ENCODE data around the gene METTL22. TPM values are rescaled to one million over a fixed set of nuclear protein-coding genes. Genes with fewer than 3 reads are reported as not detected.

Gene METTL22
- total and polyA plus RNA-seq, 4 experiments from 2014 or later, result 6.2 to 49.8 (median 28.6) TPM

DNA sequence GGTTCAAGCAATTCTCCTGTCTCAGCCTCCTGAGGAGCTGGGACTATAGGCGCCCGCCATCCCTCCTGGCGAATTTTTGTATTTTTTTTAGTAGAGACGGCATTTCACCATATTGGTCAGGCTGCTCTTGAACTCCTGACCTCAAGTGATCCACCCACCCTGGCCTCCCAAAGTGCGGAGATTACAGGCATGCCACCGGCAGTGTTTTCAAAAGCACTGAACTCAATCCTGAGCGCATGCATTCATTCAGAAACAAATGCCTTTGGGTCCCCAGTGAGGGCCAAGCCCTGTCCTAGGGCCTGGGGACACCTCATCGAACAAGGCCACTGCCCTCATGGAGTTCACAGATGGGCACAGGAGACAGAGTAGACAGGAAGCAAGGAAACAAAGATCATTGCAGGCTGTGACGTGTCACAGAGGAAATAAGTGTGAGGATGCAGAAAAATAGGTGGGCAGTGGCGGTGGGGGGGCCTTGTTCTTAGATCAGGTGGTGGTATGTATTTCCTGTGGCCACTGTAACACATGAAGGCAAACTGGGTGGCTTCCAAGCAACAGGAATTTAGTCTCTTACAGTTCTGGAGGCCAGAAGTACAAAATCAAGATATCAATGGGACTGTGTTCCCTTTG is 43.7 kb upstream of the METTL22 start:
- Histone ChIP-seq H3K27ac (ENCODE audit: low read depth, low read length) (no peak overlapping the region), H3K4me3 (ENCODE audit: low read length in 2 of 2) (no peak overlapping the region), H3K27me3 (ENCODE audit: insufficient read depth, low read length) (no peaks in the 10 kb centered on the region), H3K4me1 (ENCODE audit: insufficient read depth, low read length) (no peaks in the 10 kb centered on the region), H3K36me3 (ENCODE audit: insufficient read depth, low read length) (no peaks in the 10 kb centered on the region), H3K9me3 (ENCODE audit: control insufficient read depth in 1 of 2, low read length in 2 of 2) (no peaks in the 10 kb centered on the region)
- H3K4me3 Mint-ChIP-seq, result no peak overlapping the region
- intact Hi-C loops (cut with micrococcal nuclease), result no loop called here
- peaks cover 0 to 2% (median 0%) of the 10 kb centered on the region in 8 donors for H3K9me3 Mint-ChIP-seq
- peaks cover 10 to 30% of the 10 kb centered on the region in 2 donors for H3K27me3 Mint-ChIP-seq
- H3K27ac Mint-ChIP-seq, result no peak overlapping the region
- H3K4me1 Mint-ChIP-seq, result no peaks in the 10 kb centered on the region
- DNase-seq, result no peak
- H3K36me3 Mint-ChIP-seq, result no peaks in the 10 kb centered on the region
- ChIA-PET POLR2A (ENCODE audit: partially characterized antibody) (no interaction called here), CTCF (ENCODE audit: partially characterized antibody) (no interaction called here)

DNA sequence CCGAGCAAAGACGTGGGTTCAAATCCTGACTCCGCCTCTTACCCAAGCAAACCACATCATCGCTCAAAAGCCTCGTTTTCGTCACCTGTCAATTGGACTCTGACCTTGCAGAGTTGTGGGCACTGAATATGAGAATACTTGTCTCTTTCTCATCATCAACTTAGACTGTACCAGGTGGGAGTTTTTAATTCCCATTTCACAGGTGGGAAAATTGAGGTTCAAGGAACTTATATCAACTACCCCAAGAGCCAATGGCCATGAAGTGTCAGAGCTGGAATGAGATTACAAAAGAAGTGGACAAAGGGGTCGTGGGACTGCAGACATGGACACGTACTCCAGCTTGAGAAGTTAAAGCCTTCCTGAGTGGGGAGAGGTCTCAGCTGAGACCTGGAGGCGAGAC is 41.9 kb upstream of the METTL22 start:
- POLR2A ChIA-PET (ENCODE audit: partially characterized antibody), result no interaction called here
- Mint-ChIP-seq H3K4me3 (no peak overlapping the region), H3K27me3 (peaks cover 13 to 30% of the 10 kb centered on the region in 2 donors), H3K36me3 (no peaks in the 10 kb centered on the region), H3K9me3 (peaks cover 0 to 2% (median 0%) of the 10 kb centered on the region in 8 donors), H3K4me1 (no peaks in the 10 kb centered on the region), H3K27ac (no peak overlapping the region)
- Histone ChIP-seq H3K9me3 (ENCODE audit: control insufficient read depth in 1 of 2, low read length in 2 of 2) (no peaks in the 10 kb centered on the region), H3K36me3 (ENCODE audit: insufficient read depth, low read length) (no peaks in the 10 kb centered on the region), H3K27ac (ENCODE audit: low read depth, low read length) (no peak overlapping the region), H3K4me3 (ENCODE audit: low read length in 2 of 2) (no peak overlapping the region), H3K4me1 (ENCODE audit: insufficient read depth, low read length) (no peaks in the 10 kb centered on the region), H3K27me3 (ENCODE audit: insufficient read depth, low read length) (no peaks in the 10 kb centered on the region)
- intact Hi-C loops (cut with micrococcal nuclease), result no loop called here
- CTCF ChIA-PET (ENCODE audit: partially characterized antibody), result interaction anchor here (2.4 kb wide), 1 partner anchor 429 kb away, joined by 7 read pairs; no protein-coding TSS in a partner anchor
- no peak for DNase-seq

DNA sequence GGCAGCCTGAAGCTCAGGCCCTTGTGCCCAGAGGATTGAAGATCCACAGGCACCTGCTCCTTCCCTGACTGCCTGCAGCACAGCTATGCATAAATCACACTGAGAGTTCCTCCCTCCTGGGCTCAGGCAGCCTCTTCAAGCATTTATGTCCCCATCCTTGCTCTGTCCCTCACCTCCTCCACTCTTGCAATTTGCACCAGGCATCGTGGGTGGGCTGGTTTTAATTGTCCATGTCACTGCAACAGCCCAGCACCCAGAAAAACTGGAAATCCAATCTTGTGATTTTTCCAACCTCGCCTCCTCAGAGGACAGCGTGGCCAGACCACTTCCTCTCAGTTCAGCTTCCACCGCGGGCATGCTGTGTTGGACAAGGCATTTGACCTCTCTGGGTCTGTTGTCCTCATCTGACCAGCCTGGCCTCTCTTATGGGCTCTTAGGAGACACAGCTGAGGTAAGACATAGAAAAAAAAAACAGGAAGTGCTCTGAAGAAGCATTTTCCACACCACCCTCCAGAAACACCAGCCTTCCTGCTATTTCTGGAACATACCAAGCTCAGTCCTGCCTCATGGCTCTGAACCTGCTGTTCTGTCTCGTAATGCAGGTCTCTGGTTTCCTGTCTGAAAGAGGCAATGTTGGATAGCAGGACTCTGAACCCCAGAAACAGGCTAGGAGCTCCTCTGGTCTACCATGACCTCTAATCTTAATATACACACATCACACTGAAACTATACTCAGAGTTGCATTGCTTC is 39.5 kb upstream of the METTL22 start:
- Histone ChIP-seq H3K4me1 (ENCODE audit: insufficient read depth, low read length) (no peaks in the 10 kb centered on the region), H3K36me3 (ENCODE audit: insufficient read depth, low read length) (no peaks in the 10 kb centered on the region), H3K4me3 (ENCODE audit: low read length in 2 of 2) (no peak overlapping the region), H3K27me3 (ENCODE audit: insufficient read depth, low read length) (no peaks in the 10 kb centered on the region), H3K27ac (ENCODE audit: low read depth, low read length) (no peak overlapping the region), H3K9me3 (ENCODE audit: control insufficient read depth in 1 of 2, low read length in 2 of 2) (no peaks in the 10 kb centered on the region)
- Mint-ChIP-seq H3K4me1 (no peaks in the 10 kb centered on the region), H3K27ac (no peak overlapping the region), H3K36me3 (no peaks in the 10 kb centered on the region), H3K27me3 (peaks cover 17 to 27% of the 10 kb centered on the region in 2 donors), H3K4me3 (no peak overlapping the region), H3K9me3 (peaks cover 0 to 2% (median 0%) of the 10 kb centered on the region in 8 donors)
- no peak for DNase-seq
- intact Hi-C loops (cut with micrococcal nuclease), result no loop called here
- POLR2A ChIA-PET (ENCODE audit: partially characterized antibody), result no interaction called here
- CTCF ChIA-PET (ENCODE audit: partially characterized antibody), result interaction anchor here (1.6 to 2.2 kb wide), 2 partner anchors 13 to 15 kb away, joined by 4 to 5 read pairs; no protein-coding TSS in a partner anchor

DNA sequence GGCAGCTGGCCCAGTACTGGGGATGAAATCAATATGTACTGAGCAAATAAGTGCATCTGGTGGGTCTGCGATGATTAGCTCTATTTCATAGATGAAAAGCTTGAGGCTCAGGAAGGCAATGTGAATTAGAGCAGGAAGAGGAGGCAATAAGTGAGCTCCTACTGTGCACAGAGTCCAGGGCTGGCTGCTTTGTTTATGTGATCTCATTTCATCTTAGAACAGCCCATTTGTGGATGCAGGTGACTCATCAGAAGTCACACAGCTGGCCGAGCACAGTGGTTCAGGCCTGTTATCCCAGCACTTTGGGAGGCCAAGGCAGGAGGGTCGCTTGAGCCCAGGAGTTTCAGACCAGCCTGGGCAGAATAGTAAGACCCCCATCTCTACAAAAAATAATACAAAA is 38.3 kb upstream of the METTL22 start:
- ChIA-PET CTCF (ENCODE audit: partially characterized antibody) (interaction anchor here (1.1 to 2.2 kb wide), 2 partner anchors 16 to 425 kb away, joined by 3 to 5 read pairs; no protein-coding TSS in a partner anchor), POLR2A (ENCODE audit: partially characterized antibody) (interaction anchor here (1.2 kb wide), 1 partner anchor 11 kb away, joined by 3 read pairs; no protein-coding TSS in a partner anchor)
- H3K36me3 Mint-ChIP-seq, result peaks cover 0 to 3% of the 10 kb centered on the region in 2 donors
- no peaks in the 10 kb centered on the region for H3K27me3 ChIP-seq (ENCODE audit: insufficient read depth, low read length)
- H3K36me3 ChIP-seq (ENCODE audit: insufficient read depth, low read length), result no peaks in the 10 kb centered on the region
- no peak overlapping the region for H3K4me3 ChIP-seq (ENCODE audit: low read length in 2 of 2)
- no peak overlapping the region for H3K27ac ChIP-seq (ENCODE audit: low read depth, low read length)
- peaks cover 24 to 31% of the 10 kb centered on the region in 2 donors for H3K27me3 Mint-ChIP-seq
- H3K4me1 Mint-ChIP-seq, result no peaks in the 10 kb centered on the region
- H3K9me3 Mint-ChIP-seq, result peaks cover 0 to 2% (median 0%) of the 10 kb centered on the region in 8 donors
- no peak overlapping the region for H3K27ac Mint-ChIP-seq
- no peak for DNase-seq
- no peaks in the 10 kb centered on the region for H3K4me1 ChIP-seq (ENCODE audit: insufficient read depth, low read length)
- H3K9me3 ChIP-seq (ENCODE audit: control insufficient read depth in 1 of 2, low read length in 2 of 2), result no peaks in the 10 kb centered on the region
- no peak overlapping the region for H3K4me3 Mint-ChIP-seq
- intact Hi-C loops (cut with micrococcal nuclease), result no loop called here

DNA sequence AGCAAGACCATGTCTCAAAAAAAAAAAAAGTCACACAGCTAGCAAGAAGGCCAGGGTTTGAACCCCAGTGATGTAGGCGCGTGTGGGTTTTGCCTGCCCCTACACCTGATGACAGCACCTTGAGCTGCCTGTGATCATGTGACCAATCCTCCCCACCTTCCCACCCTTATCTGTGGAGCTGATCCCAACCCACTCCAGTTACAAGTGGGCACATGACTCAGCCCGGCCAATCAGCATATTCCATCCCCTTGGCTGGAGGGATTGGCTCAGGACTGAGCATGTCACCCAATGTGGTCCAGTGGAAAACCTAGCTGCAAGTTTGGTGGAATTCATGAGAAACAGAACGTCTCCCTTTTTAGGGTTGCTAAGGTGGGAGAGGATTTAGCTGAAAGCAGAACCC is 37.8 kb upstream of the METTL22 start:
- H3K27ac Mint-ChIP-seq, result peak overlapping the region in 1 of 7 donors; percentile 38
- no peaks in the 10 kb centered on the region for H3K4me1 ChIP-seq (ENCODE audit: insufficient read depth, low read length)
- H3K27ac ChIP-seq (ENCODE audit: low read depth, low read length), result no peak overlapping the region
- peaks cover 0 to 2% (median 0%) of the 10 kb centered on the region in 8 donors for H3K9me3 Mint-ChIP-seq
- peaks cover 28 to 36% of the 10 kb centered on the region in 2 donors for H3K27me3 Mint-ChIP-seq
- no peak overlapping the region for H3K4me3 Mint-ChIP-seq
- H3K36me3 ChIP-seq (ENCODE audit: insufficient read depth, low read length), result no peaks in the 10 kb centered on the region
- ChIA-PET POLR2A (ENCODE audit: partially characterized antibody) (interaction anchor here (1.2 kb wide), 1 partner anchor 12 kb away, joined by 3 read pairs; no protein-coding TSS in a partner anchor), CTCF (ENCODE audit: partially characterized antibody) (interaction anchor here (1.1 to 2.2 kb wide), 2 partner anchors 16 to 425 kb away, joined by 3 to 5 read pairs; no protein-coding TSS in a partner anchor)
- H3K27me3 ChIP-seq (ENCODE audit: insufficient read depth, low read length), result peaks cover 3% of the 10 kb centered on the region
- H3K36me3 Mint-ChIP-seq, result peaks cover 0 to 3% of the 10 kb centered on the region in 2 donors
- no peaks in the 10 kb centered on the region for H3K9me3 ChIP-seq (ENCODE audit: control insufficient read depth in 1 of 2, low read length in 2 of 2)
- DNase-seq, result no peak
- peaks cover 0 to 2% (median under 1%) of the 10 kb centered on the region in 4 donors for H3K4me1 Mint-ChIP-seq
- H3K4me3 ChIP-seq (ENCODE audit: low read length in 2 of 2), result no peak overlapping the region
- intact Hi-C loops (cut with micrococcal nuclease), result no loop called here

DNA sequence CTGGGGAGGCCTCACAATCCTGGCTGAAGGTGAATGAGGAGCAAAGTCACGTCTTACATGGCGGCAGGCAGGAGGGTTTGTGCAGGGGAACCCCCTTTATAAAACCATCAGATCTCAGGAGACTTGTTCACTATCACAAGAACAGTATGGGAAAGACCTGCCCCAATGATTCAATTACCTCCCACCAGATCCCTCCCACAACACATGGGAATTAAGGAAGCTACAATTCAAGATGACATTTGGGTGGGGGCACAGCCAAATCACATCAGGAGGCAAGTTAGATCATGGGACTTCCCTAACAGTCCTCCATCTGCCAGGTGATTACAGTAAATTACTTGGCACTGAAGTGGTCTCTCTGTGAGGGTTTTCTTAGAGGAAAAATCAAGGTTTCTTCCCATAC is 36.5 kb upstream of the METTL22 start:
- peaks cover 0 to 3% (median 0%) of the 10 kb centered on the region in 8 donors for H3K9me3 Mint-ChIP-seq
- peaks cover 0 to 6% (median 2%) of the 10 kb centered on the region in 4 donors for H3K4me1 Mint-ChIP-seq
- peaks cover 31 to 35% of the 10 kb centered on the region in 2 donors for H3K27me3 Mint-ChIP-seq
- H3K36me3 Mint-ChIP-seq, result peaks cover 0 to 3% of the 10 kb centered on the region in 2 donors
- no peaks in the 10 kb centered on the region for H3K4me1 ChIP-seq (ENCODE audit: insufficient read depth, low read length)
- peaks cover 9% of the 10 kb centered on the region for H3K27me3 ChIP-seq (ENCODE audit: insufficient read depth, low read length)
- H3K27ac Mint-ChIP-seq, result no peak overlapping the region
- H3K9me3 ChIP-seq (ENCODE audit: control insufficient read depth in 1 of 2, low read length in 2 of 2), result no peaks in the 10 kb centered on the region
- DNase-seq, result no peak
- H3K27ac ChIP-seq (ENCODE audit: low read depth, low read length), result no peak overlapping the region
- CTCF ChIA-PET (ENCODE audit: partially characterized antibody), result no interaction called here
- POLR2A ChIA-PET (ENCODE audit: partially characterized antibody), result no interaction called here
- no peak overlapping the region for H3K4me3 ChIP-seq (ENCODE audit: low read length in 2 of 2)
- no peak overlapping the region for H3K4me3 Mint-ChIP-seq
- no peaks in the 10 kb centered on the region for H3K36me3 ChIP-seq (ENCODE audit: insufficient read depth, low read length)
- intact Hi-C loops (cut with micrococcal nuclease), result no loop called here

DNA sequence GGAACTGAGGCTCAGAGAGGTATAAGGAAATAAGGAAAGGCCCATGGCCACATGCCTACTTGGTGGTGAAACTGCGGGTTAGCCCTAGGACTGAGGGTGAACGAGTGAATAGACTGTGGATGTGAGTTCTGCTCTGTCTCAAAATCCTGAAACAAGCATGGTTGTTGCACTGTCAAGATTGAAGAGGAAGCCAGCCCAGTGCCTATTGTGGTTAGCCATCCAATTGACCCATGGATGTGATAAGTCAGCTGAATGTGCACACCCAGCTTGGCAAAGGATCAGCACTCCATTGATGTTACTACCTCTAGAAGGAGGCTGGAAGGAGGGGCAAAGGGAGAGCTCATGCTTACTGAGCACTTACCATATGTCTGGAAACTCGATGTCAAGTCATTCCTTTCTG is 35.6 kb upstream of the METTL22 start:
- intact Hi-C loops (cut with micrococcal nuclease), result no loop called here
- peaks cover 32 to 36% of the 10 kb centered on the region in 2 donors for H3K27me3 Mint-ChIP-seq
- Histone ChIP-seq H3K36me3 (ENCODE audit: insufficient read depth, low read length) (no peaks in the 10 kb centered on the region), H3K27ac (ENCODE audit: low read depth, low read length) (no peak overlapping the region), H3K4me1 (ENCODE audit: insufficient read depth, low read length) (no peaks in the 10 kb centered on the region), H3K9me3 (ENCODE audit: control insufficient read depth in 1 of 2, low read length in 2 of 2) (no peaks in the 10 kb centered on the region), H3K27me3 (ENCODE audit: insufficient read depth, low read length) (peaks cover 14% of the 10 kb centered on the region), H3K4me3 (ENCODE audit: low read length in 2 of 2) (no peak overlapping the region)
- H3K9me3 Mint-ChIP-seq, result peaks cover 0 to 4% (median 0%) of the 10 kb centered on the region in 8 donors
- no peak overlapping the region for H3K4me3 Mint-ChIP-seq
- CTCF ChIA-PET (ENCODE audit: partially characterized antibody), result no interaction called here
- H3K4me1 Mint-ChIP-seq, result peaks cover 0 to 7% (median 2%) of the 10 kb centered on the region in 4 donors
- H3K27ac Mint-ChIP-seq, result no peak overlapping the region
- POLR2A ChIA-PET (ENCODE audit: partially characterized antibody), result no interaction called here
- no peak for DNase-seq
- H3K36me3 Mint-ChIP-seq, result peaks cover 0 to 3% of the 10 kb centered on the region in 2 donors
